Occipital lobe (tissue), 2 donors: Measurements from ENCODE around the gene MCRIP2. TPM values are rescaled to one million over a fixed set of nuclear protein-coding genes. Genes with fewer than 3 reads are reported as not detected.

Source experiments
- DNase-seq: peaks from one replicate; lab custom pipeline; 2025; lab: John Stamatoyannopoulos, UW
- total RNA-seq: library from RNA; depleted of rRNA; stranded (reverse); fragments of >200 nt; gene quantifications from one replicate; pipeline ENCODE4 v1.2.3, GENCODE V29; 2014

MCRIP2 gene
- total RNA-seq, 1 donor from 2014 or later: 8.9 TPM

GRCh38 chr16:631808-632358 lies 9.7 kb upstream of the MCRIP2 start:
- DNase-seq: no peak

- no peak for DNase-seq
Observed at GRCh38 chr16:632486-633335, 8.9 kb upstream of the MCRIP2 start.

- no peak for DNase-seq
Observed at GRCh38 chr16:633336-634050, 8.1 kb upstream of the MCRIP2 start.

- no peak for DNase-seq
Observed at GRCh38 chr16:634051-634670, 7.5 kb upstream of the MCRIP2 start.

- DNase-seq: no peak
Observed at GRCh38 chr16:634996-635395, 6.6 kb upstream of the MCRIP2 start.

- no peak for DNase-seq
Observed at GRCh38 chr16:635573-636205, 5.9 kb upstream of the MCRIP2 start.

GRCh38 chr16:636206-637080 lies 5.2 kb upstream of the MCRIP2 start, which contains the start of gene METTL26:
Gene METTL26 (minus strand): TSS chr16:636305. CDS start chr16:636290, 15 bp downstream.
- DNase-seq: peak; percentile 93

GRCh38 chr16:637081-638018 lies 4.3 kb upstream of the MCRIP2 start:
- peak; percentile 93 for DNase-seq

GRCh38 chr16:638034-638543 lies 3.5 kb upstream of the MCRIP2 start:
- DNase-seq: no peak

GRCh38 chr16:638836-639235 lies 2.8 kb upstream of the MCRIP2 start:
- no peak for DNase-seq

- no peak for DNase-seq
Observed at GRCh38 chr16:640614-641013, 1.0 kb upstream of the MCRIP2 start.

- DNase-seq: no peak
Observed at GRCh38 chr16:642189-643049, 791 bp downstream of the MCRIP2 start.

GRCh38 chr16:643050-643368 lies 1.4 kb downstream of the MCRIP2 start:
- DNase-seq: no peak

GRCh38 chr16:644556-644955 lies 2.9 kb downstream of the MCRIP2 start:
- no peak for DNase-seq

GRCh38 chr16:645852-646678 lies 4.4 kb downstream of the MCRIP2 start:
- DNase-seq: no peak

GRCh38 chr16:646679-647172 lies 5.1 kb downstream of the MCRIP2 start:
- no peak for DNase-seq
